ENCODE measurements around the gene MYRFL.

- TF ChIP-seq CTCF (IDR thresholded peaks at IDR 0.05; ENCODE audit: low read depth, low read length) (no peak), EZH2phosphoT487 (IDR thresholded peaks at IDR 0.05; ENCODE audit: low read depth) (no peak)
Observed at GRCh38 chr12:69927164-69927563, 102.1 kb downstream of the MYRFL start.

Measured in OCI-LY3 (cell line).